K562 (cell line): Measurements from ENCODE around the gene POLR3GL. TPM values are rescaled to one million over a fixed set of nuclear protein-coding genes. Genes with fewer than 3 reads are reported as not detected.

Experiments used
- GABPA ChIP-seq: fragments of 200-800 bp; sonication (Bioruptor generic); conservative IDR thresholded peaks from 2 replicates; pipeline ENCODE4 v1.6.1; 2016; ENCODE audit warnings: low read depth, missing genetic modification characterization, missing compliant biosample characterization
- MXI1 ChIP-seq: IDR thresholded peaks from 2 replicates; pipeline ENCODE4 v1.6.1; 2011; ENCODE audit warnings: low read depth, mild to moderate bottlenecking, improper control_type of control experiment, low read length
- NELFE ChIP-seq: IDR thresholded peaks from 2 replicates; pipeline ENCODE4 v1.6.1; 2011; ENCODE audit warnings: mild to moderate bottlenecking; ENCODE audit not compliant: insufficient read depth, insufficient read length
- PRPF4 ChIP-seq: fragments of 200-400 bp; formaldehyde crosslinking; IDR thresholded peaks from one replicate; pipeline ENCODE4 v1.6.1; 2017; ENCODE audit warnings: low read length, low read depth, mild to moderate bottlenecking; ENCODE audit not compliant: insufficient read depth, poor library complexity, severe bottlenecking
- SMARCA5 ChIP-seq: fragments of 450-650 bp; IDR thresholded peaks from 2 replicates; pipeline ENCODE4 v1.6.1; 2016
- SRSF7 ChIP-seq: fragments of 200-400 bp; formaldehyde crosslinking; optimal IDR thresholded peaks from 2 replicates; pipeline ENCODE3; 2017; ENCODE audit warnings: mild to moderate bottlenecking, low read depth, low read length
- TAF15 ChIP-seq: fragments of 200-400 bp; formaldehyde crosslinking; IDR thresholded peaks from 2 replicates; pipeline ENCODE4 v1.6.1; 2017; ENCODE audit warnings: mild to moderate bottlenecking, low read depth, low read length, moderate library complexity
- TCF3 ChIP-seq: sonication (generic); formaldehyde crosslinking; IDR thresholded peaks from 2 replicates; pipeline ENCODE4 v1.4.0; 2020; ENCODE audit warnings: mild to moderate bottlenecking, missing genetic modification reagents
- TGIF2 ChIP-seq: sonication (generic); formaldehyde crosslinking; IDR thresholded peaks from 2 replicates; pipeline ENCODE4 v1.8.1; 2022; ENCODE audit warnings: mild to moderate bottlenecking, missing genetic modification reagents, moderate library complexity
- ZNF239 ChIP-seq: fragments of 250-450 bp; sonication (Bioruptor Pico); IDR thresholded peaks from 2 replicates; pipeline ENCODE4 v1.4.0; 2020; ENCODE audit warnings: mild to moderate bottlenecking
- ZNF444 ChIP-seq: fragments of 250-450 bp; sonication (Bioruptor Pico); IDR thresholded peaks from 2 replicates; pipeline ENCODE4 v1.4.0; 2020; ENCODE audit warnings: mild to moderate bottlenecking, moderate library complexity
- ZNF830 ChIP-seq: fragments of 250-450 bp; sonication (Bioruptor Pico); IDR thresholded peaks from 2 replicates; pipeline ENCODE4 v1.5.0; 2021; ENCODE audit warnings: mild to moderate bottlenecking
- polyA plus RNA-seq, 8 experiments: library from polyadenylated mRNA; depleted of rRNA in 4 of 8; stranded (reverse) in 5 of 8; unstranded in 3 of 8; fragments of >200 nt; fragmentation: Nextera tagmentation in 2 of 8; fragmentation: Illumina TruSeq in 1 of 8; extraction: Ambion mirVana in 2 of 8; extraction: Trizol in 1 of 8; gene quantifications; 2 replicates each; pipeline versions ENCODE4 v1.2.1 to v1.2.3, GENCODE V29; 2011 to 2014; ENCODE audit warnings: inconsistent platforms in 1 of 8, missing spikeins in 1 of 8
- total RNA-seq, 7 experiments: library from RNA; depleted of rRNA in 6 of 7; stranded (reverse); fragments of >200 nt in 6 of 7; fragmentation: Illumina TruSeq in 2 of 7; extraction: Trizol in 2 of 7; gene quantifications; 2 replicates each; pipeline versions ENCODE4 v1.2.1 to v1.2.3, GENCODE V29; 2011 to 2021; ENCODE audit warnings: low replicate concordance in 1 of 7
- TF ChIP-seq, protein P1 (sequence below), 2 experiments: fragments of 450-650 bp; IDR thresholded peaks; 2 replicates each; pipeline ENCODE4 v1.6.1; 2016; ENCODE audit warnings: mild to moderate bottlenecking in 2 of 2, borderline replicate concordance in 1 of 2, low read depth in 1 of 2, moderate library complexity in 1 of 2
- TF ChIP-seq, protein P2 (sequence below): sonication (generic); IDR thresholded peaks from 2 replicates; pipeline ENCODE4 v1.6.1; 2016
- TF ChIP-seq, protein P3 (sequence below): fragments of 450-650 bp; IDR thresholded peaks from one replicate; pipeline ENCODE4 v1.6.1; 2018; ENCODE audit warnings: mild to moderate bottlenecking, moderate library complexity; ENCODE audit not compliant: partially characterized antibody
- TF ChIP-seq, protein P4 (sequence below): fragments of 200-800 bp; sonication (Bioruptor generic); IDR thresholded peaks from 2 replicates; pipeline ENCODE4 v1.6.1; 2017; ENCODE audit warnings: missing genetic modification characterization, missing compliant biosample characterization

POLR3GL gene
- total and polyA plus RNA-seq, 9 of the 15 experiments (the other 6 are each of a cell fraction or from before 2014, with no cell fraction given), result 14.6 to 48.4 (median 38.2) TPM

DNA sequence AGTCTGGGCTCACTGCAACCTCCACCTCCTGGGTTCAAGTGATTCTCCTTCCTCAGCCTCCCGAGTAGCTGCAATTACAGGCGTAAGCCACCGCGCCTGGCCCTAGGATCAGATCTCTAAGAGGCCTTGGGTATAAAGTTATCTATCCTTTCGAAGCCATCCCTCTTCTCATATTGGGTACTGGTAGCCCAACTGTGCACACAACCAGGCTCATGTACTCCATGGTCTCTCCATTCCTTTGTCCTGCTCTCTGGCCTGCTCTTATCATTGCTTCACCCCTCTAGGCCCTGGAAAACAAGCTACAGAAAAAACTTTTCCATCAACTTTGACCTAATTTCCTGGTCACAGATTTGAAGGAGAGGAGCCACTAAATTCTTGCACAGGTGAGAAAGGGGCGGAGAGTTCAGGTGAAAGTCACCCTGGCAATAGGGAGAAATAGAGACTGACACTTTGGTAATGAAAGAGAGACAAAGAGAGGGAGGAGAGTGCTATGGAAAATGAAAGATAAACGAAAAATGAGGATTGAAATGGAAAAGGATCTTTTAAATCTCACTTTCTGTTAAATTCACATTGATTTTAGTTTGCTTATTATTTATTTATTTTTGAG is 25.9 kb downstream of the POLR3GL start (continued):
- TF ChIP-seq, protein P1, sequence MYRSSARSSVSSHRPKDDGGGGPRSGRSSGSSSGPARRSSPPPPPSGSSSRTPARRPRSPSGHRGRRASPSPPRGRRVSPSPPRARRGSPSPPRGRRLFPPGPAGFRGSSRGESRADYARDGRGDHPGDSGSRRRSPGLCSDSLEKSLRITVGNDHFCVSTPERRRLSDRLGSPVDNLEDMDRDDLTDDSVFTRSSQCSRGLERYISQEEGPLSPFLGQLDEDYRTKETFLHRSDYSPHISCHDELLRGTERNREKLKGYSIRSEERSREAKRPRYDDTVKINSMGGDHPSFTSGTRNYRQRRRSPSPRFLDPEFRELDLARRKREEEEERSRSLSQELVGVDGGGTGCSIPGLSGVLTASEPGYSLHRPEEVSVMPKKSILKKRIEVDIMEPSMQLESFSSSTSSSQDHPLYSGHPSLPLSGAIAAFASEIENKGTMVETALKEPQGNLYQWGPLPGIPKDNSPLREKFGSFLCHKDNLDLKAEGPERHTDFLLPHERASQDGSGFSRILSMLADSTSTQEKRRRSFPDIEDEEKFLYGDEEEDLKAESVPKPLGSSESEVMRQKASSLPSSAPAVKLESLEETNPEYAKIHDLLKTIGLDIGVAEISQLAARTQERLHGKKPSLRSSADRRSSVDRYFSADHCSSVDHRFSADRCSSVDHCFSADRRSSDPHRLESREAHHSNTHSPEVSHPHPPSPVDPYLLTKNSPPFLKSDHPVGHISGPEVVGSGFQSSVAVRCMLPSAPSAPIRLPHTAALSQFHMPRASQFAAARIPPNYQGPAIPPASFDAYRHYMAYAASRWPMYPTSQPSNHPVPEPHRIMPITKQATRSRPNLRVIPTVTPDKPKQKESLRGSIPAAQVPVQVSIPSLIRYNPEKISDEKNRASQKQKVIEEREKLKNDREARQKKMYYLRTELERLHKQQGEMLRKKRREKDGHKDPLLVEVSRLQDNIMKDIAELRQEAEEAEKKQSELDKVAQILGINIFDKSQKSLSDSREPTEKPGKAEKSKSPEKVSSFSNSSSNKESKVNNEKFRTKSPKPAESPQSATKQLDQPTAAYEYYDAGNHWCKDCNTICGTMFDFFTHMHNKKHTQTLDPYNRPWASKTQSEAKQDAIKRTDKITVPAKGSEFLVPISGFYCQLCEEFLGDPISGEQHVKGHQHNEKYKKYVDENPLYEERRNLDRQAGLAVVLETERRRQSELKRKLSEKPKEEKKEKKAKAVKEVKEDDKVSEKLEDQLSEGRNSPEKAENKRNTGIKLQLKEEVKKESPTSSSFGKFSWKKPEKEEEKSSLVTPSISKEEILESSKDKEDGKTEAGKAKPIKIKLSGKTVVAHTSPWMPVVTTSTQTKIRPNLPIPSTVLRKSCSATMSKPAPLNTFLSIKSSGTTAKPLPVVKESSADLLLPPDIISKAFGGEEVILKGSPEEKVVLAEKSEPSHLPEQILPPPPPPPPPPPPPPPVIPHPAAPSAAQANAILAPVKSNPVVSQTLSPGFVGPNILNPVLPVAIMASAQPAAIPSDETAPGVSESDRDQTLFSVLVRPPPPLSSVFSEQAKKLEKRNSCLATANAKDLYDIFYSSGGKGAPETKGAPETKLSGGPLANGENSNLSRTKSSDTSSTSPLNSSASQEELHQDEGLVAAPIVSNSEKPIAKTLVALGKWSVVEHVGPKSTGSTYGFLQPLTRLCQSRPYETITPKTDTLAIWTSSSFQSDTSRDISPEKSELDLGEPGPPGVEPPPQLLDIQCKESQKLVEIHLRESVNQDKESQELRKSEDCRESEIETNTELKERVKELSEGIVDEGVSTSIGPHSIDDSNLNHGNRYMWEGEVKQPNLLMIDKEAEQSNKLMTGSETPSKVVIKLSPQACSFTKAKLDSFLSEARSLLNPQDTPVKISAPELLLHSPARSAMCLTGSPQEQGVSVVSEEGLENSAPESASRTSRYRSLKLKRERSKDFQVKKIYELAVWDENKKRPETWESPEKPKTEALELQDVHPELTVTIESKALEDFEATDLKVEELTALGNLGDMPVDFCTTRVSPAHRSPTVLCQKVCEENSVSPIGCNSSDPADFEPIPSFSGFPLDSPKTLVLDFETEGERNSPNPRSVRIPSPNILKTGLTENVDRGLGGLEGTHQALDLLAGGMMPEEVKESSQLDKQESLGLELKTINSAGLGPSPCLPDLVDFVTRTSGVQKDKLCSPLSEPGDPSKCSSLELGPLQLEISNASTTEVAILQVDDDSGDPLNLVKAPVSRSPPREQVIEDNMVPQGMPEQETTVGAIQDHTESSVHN (IDR thresholded peaks at IDR 0.05; ENCODE audit: borderline replicate concordance in 1 of 2, low read depth in 1 of 2), result 0 out of 4 replicates have a peak, but pooled peaks of 1 of the 2 experiments have one; percentile 11
- TF ChIP-seq ZNF830, result no peak
- TF ChIP-seq TGIF2, result no peak
- TF ChIP-seq, protein P2, sequence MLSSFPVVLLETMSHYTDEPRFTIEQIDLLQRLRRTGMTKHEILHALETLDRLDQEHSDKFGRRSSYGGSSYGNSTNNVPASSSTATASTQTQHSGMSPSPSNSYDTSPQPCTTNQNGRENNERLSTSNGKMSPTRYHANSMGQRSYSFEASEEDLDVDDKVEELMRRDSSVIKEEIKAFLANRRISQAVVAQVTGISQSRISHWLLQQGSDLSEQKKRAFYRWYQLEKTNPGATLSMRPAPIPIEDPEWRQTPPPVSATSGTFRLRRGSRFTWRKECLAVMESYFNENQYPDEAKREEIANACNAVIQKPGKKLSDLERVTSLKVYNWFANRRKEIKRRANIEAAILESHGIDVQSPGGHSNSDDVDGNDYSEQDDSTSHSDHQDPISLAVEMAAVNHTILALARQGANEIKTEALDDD, result no peak
- peak; percentile 68; the same call in 1 of the 2 replicates for TF ChIP-seq ZNF444 (CRISPR knock-in tag)
- TF ChIP-seq SRSF7, result no peak
- TF ChIP-seq, protein P3, sequence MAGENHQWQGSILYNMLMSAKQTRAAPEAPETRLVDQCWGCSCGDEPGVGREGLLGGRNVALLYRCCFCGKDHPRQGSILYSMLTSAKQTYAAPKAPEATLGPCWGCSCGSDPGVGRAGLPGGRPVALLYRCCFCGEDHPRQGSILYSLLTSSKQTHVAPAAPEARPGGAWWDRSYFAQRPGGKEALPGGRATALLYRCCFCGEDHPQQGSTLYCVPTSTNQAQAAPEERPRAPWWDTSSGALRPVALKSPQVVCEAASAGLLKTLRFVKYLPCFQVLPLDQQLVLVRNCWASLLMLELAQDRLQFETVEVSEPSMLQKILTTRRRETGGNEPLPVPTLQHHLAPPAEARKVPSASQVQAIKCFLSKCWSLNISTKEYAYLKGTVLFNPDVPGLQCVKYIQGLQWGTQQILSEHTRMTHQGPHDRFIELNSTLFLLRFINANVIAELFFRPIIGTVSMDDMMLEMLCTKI, result no peak
- TF ChIP-seq ZNF239 (CRISPR knock-in tag), result no peak
- TF ChIP-seq MXI1, result no peak
- TF ChIP-seq PRPF4, result no peak
- TF ChIP-seq, protein P4, sequence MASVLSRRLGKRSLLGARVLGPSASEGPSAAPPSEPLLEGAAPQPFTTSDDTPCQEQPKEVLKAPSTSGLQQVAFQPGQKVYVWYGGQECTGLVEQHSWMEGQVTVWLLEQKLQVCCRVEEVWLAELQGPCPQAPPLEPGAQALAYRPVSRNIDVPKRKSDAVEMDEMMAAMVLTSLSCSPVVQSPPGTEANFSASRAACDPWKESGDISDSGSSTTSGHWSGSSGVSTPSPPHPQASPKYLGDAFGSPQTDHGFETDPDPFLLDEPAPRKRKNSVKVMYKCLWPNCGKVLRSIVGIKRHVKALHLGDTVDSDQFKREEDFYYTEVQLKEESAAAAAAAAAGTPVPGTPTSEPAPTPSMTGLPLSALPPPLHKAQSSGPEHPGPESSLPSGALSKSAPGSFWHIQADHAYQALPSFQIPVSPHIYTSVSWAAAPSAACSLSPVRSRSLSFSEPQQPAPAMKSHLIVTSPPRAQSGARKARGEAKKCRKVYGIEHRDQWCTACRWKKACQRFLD (CRISPR knock-in tag), result 0 out of 2 replicates have a peak, but pooled peaks have one; percentile 22
- no peak for TF ChIP-seq GABPA (tag)
- no peak for TF ChIP-seq NELFE
- TF ChIP-seq TAF15, result no peak
- no peak for TF ChIP-seq TCF3
- no peak for TF ChIP-seq SMARCA5
